Liver (tissue), 3 donors: ENCODE results near the gene TMEM204.

Source experiments
- CTCF ChIP-seq: fragments of 150-350 bp; IDR thresholded peaks from 2 replicates; pipeline ENCODE4 v1.5.1; 2017; ENCODE audit warnings: improper control_type of control experiment, low read depth, low read length; ENCODE audit not compliant: missing input control
- EGR1 ChIP-seq, 2 donors: IDR thresholded peaks; 2 replicates each; pipeline ENCODE4 v1.6.1; 2016 to 2018; ENCODE audit warnings: antibody characterized with exemption in 2 of 2, low read depth in 2 of 2
- GABPA ChIP-seq, 2 donors: IDR thresholded peaks in 1 of 2; conservative IDR thresholded peaks in 1 of 2; 2 replicates each; pipeline ENCODE4 v1.6.1; 2016; ENCODE audit warnings: antibody characterized with exemption in 2 of 2, mild to moderate bottlenecking in 1 of 2, moderate library complexity in 1 of 2
- HNF4A ChIP-seq, 2 donors: conservative IDR thresholded peaks; 2 replicates each; pipeline ENCODE4 v1.6.1; 2016; ENCODE audit warnings: antibody characterized with exemption in 2 of 2, mild to moderate bottlenecking in 2 of 2
- HNF4G ChIP-seq: IDR thresholded peaks from 2 replicates; pipeline ENCODE4 v1.6.1; 2016; ENCODE audit warnings: antibody characterized with exemption
- JUND ChIP-seq, 2 donors: IDR thresholded peaks; 2 replicates each; pipeline ENCODE4 v1.6.1; 2016; ENCODE audit warnings: antibody characterized with exemption in 2 of 2
- NR2F2 ChIP-seq: IDR thresholded peaks from 2 replicates; pipeline ENCODE4 v1.6.1; 2016; ENCODE audit warnings: antibody characterized with exemption
- RAD21 ChIP-seq, 2 donors: IDR thresholded peaks; 2 replicates each; pipeline ENCODE4 v1.6.1; 2016; ENCODE audit warnings: antibody characterized with exemption in 2 of 2, mild to moderate bottlenecking in 2 of 2
- RXRA ChIP-seq, 2 donors: IDR thresholded peaks; 2 replicates each; pipeline ENCODE4 v1.6.1; 2017 to 2018; ENCODE audit warnings: antibody characterized with exemption in 2 of 2, mild to moderate bottlenecking in 1 of 2
- SP1 ChIP-seq: IDR thresholded peaks from 2 replicates; pipeline ENCODE4 v1.6.1; 2018; ENCODE audit warnings: antibody characterized with exemption, mild to moderate bottlenecking
- TAF1 ChIP-seq: conservative IDR thresholded peaks from 2 replicates; pipeline ENCODE4 v1.6.1; 2016; ENCODE audit warnings: antibody characterized with exemption, mild to moderate bottlenecking
- TF ChIP-seq, protein P1 (sequence below): IDR thresholded peaks from 2 replicates; pipeline ENCODE4 v1.6.1; 2016; ENCODE audit warnings: antibody characterized with exemption, mild to moderate bottlenecking
- TF ChIP-seq, protein P2 (sequence below): IDR thresholded peaks from 2 replicates; pipeline ENCODE4 v1.6.1; 2016; ENCODE audit warnings: antibody characterized with exemption
- TF ChIP-seq, protein P3 (sequence below): IDR thresholded peaks from 2 replicates; pipeline ENCODE4 v1.6.1; 2016; ENCODE audit warnings: antibody characterized with exemption
- donor health status: healthy.
- donor health status: healthy.

- TF ChIP-seq CTCF (no peak), NR2F2 (no peak), SP1 (no peak), HNF4G (no peak), JUND (IDR thresholded peaks at IDR 0.05) (no peak), TAF1 (no peak), RXRA (IDR thresholded peaks at IDR 0.05) (no peak), GABPA (IDR thresholded peaks at IDR 0.05 in 1 of 2, conservative IDR thresholded peaks at IDR 0.05 in 1 of 2) (no peak), HNF4A (conservative IDR thresholded peaks at IDR 0.05) (no peak), RAD21 (IDR thresholded peaks at IDR 0.05) (no peak), EGR1 (IDR thresholded peaks at IDR 0.05; ENCODE audit: low read depth in 2 of 2) (no peak)
- TF ChIP-seq, protein P1, sequence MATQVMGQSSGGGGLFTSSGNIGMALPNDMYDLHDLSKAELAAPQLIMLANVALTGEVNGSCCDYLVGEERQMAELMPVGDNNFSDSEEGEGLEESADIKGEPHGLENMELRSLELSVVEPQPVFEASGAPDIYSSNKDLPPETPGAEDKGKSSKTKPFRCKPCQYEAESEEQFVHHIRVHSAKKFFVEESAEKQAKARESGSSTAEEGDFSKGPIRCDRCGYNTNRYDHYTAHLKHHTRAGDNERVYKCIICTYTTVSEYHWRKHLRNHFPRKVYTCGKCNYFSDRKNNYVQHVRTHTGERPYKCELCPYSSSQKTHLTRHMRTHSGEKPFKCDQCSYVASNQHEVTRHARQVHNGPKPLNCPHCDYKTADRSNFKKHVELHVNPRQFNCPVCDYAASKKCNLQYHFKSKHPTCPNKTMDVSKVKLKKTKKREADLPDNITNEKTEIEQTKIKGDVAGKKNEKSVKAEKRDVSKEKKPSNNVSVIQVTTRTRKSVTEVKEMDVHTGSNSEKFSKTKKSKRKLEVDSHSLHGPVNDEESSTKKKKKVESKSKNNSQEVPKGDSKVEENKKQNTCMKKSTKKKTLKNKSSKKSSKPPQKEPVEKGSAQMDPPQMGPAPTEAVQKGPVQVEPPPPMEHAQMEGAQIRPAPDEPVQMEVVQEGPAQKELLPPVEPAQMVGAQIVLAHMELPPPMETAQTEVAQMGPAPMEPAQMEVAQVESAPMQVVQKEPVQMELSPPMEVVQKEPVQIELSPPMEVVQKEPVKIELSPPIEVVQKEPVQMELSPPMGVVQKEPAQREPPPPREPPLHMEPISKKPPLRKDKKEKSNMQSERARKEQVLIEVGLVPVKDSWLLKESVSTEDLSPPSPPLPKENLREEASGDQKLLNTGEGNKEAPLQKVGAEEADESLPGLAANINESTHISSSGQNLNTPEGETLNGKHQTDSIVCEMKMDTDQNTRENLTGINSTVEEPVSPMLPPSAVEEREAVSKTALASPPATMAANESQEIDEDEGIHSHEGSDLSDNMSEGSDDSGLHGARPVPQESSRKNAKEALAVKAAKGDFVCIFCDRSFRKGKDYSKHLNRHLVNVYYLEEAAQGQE = no peak
- TF ChIP-seq, protein P2, sequence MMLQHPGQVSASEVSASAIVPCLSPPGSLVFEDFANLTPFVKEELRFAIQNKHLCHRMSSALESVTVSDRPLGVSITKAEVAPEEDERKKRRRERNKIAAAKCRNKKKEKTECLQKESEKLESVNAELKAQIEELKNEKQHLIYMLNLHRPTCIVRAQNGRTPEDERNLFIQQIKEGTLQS = no peak
- TF ChIP-seq, protein P3, sequence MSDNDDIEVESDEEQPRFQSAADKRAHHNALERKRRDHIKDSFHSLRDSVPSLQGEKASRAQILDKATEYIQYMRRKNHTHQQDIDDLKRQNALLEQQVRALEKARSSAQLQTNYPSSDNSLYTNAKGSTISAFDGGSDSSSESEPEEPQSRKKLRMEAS = no peak
Measured at GRCh38 chr16:1495211-1495888, 38.1 kb upstream of the TMEM204 start.
